ENCODE data around the gene CDH6.
"Not testable (repeated sequence)": the region's sequence is repeated elsewhere in the genome, so short reads cannot be mapped to it uniquely, and the experiment has no call there.

The CDH6 gene

DNA sequence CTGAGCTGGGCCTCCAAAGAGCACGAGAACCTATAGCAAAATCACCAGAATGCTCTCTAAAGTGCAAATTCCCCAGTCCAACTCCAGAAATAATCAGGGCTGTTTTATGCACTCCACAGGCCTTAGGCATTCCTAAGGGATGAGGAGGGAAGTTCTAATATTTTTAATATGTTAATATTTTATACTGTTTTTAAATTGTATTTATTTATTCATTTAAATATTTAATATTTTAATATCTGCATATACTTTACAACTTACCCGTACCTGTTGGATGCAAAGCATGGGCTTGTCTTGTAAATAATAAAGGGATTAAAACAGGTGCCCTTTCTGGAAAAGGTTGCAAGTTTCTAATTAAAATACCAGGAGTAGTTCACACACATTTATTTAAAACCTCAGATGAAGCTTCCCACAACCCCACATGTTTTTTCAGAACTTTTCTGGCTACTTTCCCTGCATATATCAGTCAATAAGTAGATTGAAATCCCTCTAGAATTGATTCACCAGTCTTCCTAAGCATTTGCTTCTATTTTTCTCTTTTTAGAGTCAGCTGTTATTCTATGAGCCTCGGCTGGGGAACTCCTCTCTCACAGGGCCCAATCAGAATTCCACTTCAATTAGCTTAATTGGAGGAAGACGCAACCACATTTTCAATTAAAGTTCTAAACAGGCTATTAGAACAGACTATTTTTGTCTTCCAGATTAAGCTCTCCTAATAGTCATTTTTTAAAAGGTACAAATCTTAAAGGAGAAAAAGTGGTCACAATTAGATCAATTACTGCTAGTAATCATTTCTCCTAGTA lies 140.8 kb downstream of the CDH6 start:
- DNase-seq = no peak

DNA sequence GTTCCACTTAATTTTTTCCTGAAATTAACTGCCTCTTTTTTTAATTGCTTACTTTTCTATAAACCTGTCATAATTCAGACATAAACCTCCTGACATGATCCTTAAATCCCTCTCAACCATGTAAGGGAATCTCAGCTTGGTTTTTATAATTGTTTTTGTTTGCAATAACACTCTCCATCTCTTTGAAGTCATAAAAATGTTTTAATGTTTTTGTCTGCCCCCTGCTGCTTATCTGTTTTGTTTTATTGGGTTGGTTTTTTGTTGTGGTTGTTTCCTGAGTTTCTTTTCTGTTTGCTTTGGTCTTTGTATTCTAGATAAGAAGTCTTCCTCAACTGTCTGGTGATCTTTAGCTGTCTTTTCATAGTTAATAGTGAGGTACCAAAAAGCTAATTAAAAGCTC lies 142.0 kb downstream of the CDH6 start:
- no peak for DNase-seq

DNA sequence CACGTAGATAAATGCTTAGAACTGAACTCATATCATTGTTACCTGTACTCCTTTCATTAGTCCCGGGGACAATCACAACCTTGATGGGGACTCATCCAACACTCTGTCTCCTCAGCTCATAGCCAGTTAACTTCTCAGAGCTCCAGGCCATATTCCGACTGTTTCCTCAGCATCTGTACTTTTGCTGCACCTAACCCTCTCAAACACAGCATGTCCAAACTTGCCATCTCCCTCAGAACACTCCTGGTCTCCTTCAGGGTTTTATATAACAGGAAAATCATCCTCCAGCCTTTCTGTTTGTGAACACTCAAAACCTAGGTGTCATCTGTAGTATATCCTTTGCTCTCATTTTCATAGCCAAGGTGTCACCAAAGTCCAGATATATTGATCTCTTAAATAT lies 150.5 kb downstream of the CDH6 start:
- no peak for DNase-seq

DNA sequence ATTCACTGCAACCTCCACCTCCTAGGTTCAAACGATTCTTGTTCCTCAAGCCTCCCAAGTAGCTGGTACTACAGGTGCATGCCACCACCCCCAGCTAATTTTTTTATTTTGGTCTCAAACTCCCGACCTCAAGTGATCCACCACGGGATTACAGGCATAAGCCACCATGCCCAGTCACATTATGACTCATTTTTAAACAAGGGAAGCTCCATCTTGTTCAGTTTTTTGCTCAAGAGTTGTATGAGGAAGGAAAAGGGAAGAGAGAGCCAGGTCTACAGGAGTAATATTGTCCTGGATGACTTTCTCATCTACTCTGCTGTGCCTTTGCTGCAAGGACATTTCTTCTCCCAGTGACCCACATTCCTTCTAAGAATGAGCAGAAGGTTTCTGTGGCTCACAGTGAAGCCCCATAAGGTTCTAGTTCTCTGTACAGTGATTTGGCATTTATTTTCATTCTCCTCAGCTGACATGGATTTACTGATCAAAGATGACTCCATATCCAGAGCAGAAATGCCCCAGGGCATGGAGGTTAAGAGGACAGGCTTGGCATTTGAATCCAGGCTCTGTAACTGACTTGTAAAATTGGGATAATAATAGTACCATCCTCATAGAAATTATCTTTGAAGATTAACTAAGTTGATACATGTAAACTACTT lies 153.5 kb downstream of the CDH6 start:
- DNase-seq = no peak

DNA sequence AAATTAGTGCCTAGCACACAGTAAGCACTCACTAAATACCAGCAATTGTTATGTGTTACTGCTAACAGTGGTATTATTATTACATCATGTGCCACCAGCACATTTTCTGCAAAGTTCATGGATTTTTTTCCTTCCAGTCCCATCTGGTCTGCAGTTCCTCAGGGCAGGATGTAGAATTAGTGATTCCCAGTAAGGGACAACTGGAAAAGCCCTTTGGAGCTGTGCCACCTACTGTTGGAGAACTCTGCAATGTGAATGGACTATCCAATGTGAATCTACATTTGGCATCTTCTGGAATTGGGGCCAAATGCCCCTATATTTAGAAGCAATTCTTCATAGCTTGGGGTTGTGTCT lies 154.0 kb downstream of the CDH6 start:
- DNase-seq = no peak

DNA sequence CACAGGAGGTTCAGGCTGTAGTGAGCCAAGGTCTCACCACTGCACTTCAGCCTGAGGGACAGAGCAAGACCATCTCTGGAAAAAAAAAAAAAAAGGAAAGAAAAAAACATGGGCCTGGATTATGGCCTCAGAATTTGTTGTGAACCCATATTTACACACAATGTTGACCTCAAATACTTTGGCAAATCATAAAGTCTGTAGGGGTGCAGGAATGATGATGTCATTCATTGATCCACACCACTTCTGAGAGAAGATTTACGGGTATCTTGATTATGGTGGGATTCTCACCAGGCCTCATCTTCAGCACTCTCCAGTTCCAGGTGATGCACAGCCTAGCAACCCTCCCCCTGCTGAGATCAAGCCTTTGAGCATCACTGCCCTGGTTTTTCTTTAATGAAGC lies 156.9 kb downstream of the CDH6 start:
- DNase-seq = no peak

DNA sequence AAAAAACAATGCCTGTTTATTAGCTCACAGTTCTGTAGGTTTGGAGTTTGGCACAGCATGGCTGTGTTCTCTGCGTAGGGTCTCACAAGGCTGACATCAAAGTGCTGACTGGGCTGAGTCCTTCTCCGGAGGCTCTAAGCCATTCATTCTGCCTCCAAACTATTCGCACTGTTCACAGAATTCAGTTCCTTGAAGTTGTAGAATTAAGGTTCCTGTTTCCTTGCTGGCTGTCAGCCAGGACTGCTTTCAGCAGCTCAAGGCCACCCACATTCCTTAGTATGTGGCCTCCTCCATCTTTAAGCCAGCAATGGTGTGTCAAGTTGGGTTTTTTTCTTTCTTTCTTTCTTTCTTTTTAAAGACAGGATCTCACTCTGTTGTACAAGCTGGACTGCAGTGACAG lies 161.9 kb downstream of the CDH6 start:
- DNase-seq = no peak

DNA sequence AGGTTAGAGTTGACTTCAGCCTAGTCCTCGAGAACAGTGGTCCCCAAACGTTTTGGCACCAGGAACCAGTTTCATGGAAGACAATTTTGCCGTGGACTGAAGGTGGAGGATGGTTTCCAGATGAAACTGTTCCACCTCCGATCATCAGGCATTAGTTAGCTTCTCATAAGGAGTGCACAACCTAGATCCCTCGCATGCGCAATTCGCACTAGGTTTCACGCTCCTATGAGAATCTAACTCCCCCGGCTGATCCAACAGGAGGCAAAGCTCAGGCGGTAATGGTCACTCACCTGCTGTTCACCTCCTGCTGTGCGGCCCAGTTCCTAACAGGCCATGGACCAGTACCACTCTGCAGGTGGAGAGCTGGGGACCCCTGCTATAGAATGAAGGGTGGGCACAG lies 163.6 kb downstream of the CDH6 start:
- DNase-seq = no peak

DNA sequence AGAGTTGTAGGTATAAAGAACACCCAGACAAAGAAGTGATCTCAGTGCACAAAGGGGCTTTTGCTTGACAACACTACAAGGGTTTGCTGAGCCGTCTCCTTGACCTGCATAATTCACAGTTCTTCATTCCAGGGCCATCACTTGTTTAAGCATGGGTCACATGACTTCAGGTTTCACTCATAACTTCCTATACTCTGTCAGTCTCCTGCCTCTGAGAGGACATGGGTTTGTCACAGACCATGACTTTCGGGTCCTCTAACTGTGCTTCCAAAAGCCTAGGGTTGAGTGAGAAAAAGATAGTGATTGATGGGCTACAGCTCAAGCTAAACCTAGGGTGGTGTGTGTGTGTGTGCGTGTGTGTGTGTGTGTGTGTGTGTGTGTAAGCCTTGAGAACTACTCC lies 166.4 kb downstream of the CDH6 start:
- no peak for DNase-seq

DNA sequence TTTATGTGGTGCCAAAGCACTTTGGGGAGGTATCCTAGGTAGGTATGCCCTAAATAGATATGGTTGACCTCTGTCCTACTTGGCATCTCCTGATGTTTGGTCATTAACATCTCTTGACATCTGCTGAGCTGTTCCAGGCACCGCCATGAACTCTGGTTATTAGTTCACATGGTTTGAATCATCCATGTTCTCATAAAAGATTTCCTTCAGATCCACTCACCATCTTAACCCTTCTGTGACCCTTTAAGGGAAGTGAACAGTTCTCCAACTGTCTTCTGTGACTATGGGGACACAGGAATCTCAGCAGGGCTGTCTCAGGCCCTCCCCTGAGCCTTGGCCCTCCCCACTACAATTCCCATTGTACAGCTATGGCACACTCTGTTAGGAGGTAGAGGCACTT lies 167.7 kb downstream of the CDH6 start:
- no peak for DNase-seq

DNA sequence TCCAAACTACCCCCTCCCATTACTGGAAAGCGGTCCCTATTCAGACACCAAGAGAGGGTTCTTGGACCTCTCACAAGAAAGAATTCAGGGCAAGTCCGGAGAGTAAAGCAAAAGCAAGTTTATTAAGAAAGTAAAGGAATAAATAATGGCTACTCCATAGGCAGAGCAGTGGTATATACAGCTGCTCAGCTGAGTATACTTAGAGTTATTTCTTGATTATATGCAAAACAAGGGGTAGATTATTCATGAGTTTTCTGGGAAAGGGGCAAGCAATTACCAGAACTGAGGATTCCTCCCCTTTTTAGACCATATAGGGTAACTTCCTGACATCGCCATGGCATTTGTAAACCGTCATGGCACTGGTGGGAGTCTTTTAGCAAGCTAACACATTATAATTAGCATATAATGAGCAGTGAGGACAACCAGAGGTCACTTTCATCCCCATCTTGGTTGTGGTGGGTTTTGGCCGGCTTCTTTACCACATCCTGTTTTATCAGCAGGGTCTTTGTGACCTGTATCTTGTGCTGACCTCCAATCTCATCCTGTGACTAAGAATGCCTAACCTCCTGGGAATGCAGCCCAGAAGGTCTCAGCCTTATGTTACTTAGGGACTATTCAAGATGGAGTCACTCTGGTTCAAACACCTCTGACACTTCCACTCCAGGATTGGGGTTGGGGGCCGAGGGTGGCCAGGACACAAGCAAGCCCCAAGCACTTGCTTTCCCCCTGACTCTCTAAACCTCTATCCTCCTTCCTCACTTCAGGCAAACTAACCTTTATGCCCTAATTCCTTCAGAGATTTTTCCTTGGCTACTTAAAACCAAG lies 168.4 kb downstream of the CDH6 start:
- DNase-seq = not testable (repeated sequence)

DNA sequence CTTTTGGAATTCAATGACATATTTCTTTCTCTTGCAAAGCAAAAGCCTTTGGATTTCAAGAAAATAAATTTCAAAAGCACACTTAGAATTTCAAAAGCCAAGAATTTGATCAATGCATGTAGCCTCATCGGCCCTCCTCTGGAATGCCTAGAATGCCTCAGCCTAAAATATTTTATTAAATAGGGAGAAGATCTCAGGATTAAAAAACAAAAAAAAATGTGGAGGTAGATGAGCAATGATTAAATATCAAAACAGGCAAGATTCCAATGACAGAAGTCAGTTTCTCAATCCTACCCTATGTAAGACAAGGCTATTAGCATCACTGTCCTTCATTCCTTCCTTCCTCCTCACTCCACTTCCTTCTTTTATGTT lies 169.0 kb downstream of the CDH6 start:
- no peak for DNase-seq

DNA sequence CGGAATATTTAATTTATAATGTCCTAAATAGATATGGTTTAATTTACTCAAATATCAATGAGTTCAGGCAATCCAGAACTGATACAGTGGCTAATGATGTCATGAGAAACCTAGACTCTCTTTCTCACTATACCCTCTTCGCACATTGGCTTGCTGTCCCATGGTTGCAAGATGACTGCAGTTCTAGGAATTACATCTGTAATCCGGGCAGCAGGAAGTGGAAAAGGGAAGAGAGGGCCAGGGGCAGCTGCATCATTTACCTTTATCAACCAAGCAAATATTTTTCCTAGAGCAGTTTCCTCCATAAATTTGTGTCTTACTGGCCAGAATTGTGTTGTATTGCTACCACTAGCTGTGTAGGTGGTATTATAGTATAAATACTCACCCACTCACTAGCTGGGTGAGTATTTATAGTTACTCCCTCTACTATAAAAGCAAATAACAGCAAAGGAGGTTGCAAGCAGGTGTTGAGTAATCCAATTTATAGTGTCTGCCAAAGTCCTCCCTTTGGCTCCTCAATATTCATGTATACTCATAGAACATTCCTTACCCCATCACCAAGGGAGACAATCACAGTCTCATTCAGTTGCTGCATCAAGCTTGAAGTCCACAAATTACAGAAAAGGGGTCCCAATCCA lies 169.6 kb downstream of the CDH6 start:
- no peak for DNase-seq

DNA sequence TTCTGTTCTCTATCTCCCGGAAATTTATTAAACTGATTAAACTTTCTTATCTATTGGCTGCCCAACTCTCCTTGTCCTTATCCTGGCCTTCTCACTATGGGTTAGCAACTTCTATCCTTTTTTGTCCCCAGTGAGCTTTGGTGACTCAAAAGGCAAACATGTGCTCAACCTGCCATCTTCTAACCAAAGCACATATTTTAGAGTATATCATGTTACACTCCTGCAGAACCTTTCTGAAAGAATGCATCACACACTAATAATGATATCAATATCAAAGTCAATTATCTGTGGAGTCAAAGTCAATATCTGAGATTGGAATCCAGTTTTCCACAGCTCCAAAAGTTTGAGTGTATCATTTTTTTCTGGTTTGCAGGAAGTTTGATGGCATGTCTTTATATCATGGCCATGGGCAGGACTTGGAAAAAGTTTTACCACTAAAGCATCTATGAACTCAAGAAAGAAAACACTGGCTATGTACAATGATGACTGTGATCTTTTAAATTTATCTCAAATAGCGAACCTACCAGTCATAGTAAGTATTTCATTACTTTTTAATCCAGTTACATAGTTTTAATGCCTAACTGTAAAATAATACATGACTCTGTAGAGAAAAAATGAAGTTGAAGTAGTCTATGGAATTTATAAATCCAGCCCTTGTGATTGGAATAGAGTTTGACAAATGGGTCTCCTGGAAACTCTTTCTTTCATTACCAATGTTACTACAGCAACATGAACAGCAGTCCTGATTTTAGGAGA lies 171.6 kb downstream of the CDH6 start:
- DNase-seq = no peak

DNA sequence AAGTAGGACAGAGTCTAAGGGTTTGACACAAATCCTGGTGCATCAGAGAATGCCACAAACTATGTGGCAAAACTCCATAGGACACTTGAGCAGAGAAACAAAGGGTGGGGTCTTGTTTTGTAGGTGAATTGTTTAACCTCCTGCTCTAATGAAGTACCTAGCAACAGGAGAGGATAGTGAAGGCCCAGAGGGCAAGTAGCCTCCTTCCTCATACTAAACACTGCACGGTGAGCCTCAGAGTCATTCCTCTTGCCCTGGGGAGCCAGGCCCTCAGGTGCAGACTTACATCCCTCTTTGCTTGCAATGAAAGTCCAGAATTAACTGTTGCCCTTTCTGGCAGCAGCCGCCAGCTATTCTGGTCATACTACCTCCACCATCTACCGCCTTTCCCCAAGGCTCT lies 172.3 kb downstream of the CDH6 start:
- no peak for DNase-seq

DNA sequence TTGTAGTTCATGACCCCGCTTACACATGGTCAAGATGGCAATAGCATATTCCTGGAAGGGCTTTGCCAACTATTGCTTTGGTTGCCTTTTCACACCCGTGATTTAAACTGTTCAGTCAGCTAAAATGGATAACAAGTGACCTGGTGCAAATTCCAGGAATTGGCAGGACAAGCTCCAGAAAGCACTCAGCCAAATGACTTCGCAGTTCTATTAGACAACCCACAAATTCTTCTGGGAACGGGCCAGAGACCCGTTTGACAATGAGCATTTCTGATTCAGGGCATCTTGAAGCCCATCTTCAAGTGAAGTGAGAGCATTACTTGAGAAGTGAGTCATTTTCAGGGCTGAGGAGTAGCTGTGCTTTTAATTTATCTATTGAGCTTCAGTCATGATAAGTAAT lies 173.5 kb downstream of the CDH6 start:
- no peak for DNase-seq

DNA sequence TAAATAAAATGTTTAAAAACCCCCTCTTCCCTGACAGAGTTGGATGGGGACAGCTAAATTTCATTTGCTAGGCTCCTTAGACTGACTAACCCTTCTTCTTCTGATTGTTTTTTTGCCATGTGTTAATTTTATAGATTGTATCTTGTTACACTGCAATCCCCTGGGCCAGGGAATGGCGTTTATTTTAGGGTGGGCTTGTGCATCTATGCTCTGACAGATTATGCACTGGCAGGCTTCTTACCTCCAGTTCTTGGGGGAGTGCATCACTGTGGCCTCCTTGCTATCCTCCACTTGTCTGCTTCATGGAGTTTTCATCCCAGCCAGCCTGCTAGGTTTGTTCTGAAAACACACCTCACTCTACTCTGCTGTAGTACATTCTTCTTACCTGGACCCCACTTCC lies 178.6 kb downstream of the CDH6 start:
- DNase-seq = no peak

DNA sequence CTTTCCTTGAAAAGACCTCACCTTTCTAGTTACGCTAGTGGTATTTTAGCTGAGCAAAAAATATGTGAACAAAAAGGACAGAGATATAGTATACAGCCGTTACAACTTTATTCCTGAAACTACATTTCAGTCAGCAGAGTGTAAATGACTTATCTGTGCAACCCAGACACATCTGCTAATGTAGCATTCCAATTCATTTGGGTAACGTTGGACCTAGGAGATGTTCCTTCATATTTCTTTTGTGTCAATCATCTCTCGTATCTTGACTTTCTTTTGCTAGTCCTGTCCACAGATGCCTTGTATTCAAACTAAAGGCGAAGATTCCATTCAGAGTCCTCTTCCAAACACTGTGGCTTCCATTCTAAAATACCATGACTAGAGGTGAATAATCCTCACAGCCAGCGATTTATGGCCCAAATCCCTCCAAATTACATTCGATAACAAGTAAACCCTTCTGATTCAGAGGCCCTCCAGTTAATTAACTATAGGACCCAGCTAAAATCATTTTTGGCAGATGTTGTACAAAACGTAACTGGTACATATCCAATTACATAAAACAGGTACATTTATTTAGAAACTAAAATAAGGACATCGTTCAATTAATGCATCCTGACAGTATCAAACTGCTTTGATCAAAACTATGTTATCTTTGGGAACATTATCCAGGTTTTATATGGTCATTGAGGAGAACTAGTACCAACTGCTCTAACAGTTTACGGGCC lies 182.7 kb downstream of the CDH6 start:
- no peak for DNase-seq

DNA sequence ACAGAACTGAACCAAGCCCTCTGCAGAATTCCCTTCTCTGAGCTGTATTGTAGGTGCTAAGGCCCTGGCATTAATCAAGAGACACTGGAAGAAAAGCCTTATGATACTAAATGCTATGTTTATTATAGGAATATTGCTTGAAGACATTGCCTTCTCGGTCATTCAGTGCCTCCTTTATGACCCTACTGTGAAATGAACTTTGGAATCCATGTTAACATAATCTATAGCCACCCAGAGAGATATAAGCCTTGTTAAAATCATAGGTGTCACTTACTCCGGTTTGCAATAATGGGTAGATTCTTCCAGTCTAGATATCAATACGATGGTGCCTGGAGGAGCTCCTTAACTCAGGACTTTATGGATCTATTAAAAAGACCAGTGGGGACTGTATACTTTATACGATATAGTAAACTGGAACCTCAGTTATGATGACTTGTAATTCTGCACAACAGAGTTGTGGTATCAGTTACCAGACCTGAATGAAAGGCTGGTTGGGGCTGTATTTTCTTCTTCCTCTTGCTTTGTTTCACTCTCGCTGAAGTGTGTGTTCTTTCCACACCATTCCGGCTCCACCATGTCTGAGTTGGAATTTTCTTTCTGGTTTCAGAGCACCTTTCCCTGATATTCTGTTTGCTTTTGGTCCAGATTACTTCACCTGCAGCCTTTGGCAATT lies 183.9 kb downstream of the CDH6 start:
- no peak for DNase-seq

DNA sequence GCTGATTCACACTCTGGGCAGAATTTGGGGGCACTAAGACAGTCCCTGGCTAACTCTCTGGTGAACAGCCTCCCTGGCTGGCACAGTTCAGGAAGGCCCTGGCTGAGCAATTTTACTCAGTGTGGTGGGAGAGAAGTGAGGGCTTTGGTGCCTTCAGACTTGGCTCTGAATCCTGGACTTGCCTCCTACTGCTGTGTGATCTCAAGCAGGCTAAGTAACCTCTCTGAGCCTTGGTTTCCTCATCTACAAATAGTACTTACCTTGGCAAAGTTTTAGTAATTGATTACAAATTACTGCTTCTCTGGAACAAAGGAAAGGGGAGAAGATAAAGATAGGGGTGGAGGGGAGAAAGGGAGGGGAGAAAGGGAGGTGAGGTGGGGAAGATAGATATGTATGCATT lies 184.7 kb downstream of the CDH6 start:
- no peak for DNase-seq

Data from activated CD4-positive, CD25-positive, alpha-beta regulatory T cell treated with anti-CD3 and anti-CD28 coated beads, Interleukin-2, amount 50 U/mL, for 72 hours (primary cell).